ENCODE measurements around the gene CCDC102A.
"Not testable (repeated sequence)": the region's sequence is repeated elsewhere in the genome, so short reads cannot be mapped to it uniquely, and the experiment has no call there.

CCDC102A gene

DNA sequence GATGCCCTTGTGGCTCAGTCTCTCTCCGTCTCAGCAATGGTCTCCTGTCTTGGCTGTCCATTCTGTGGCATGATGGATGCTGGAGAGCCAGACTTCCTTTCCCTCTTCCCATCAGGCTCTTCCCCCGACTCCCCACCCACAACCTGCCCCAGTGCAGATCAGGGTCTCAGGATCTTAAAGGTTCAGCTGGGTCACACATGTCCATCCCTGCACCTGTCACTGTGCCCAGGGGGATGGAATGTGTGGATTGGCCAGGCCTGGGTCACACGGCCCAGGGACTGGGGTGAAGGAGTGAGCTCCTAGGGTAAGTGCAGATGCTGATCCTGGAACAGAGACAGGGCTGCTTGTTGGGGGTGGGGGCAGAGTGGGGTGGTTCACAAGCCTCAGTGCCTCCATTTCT is 29.1 kb upstream of the CCDC102A start:
- no peak for DNase-seq (ENCODE audit: low read depth)

GRCh38 chr16:57564571-57565270 is 28.4 kb upstream of the CCDC102A start:
- no peak for DNase-seq (ENCODE audit: low read depth)

DNA sequence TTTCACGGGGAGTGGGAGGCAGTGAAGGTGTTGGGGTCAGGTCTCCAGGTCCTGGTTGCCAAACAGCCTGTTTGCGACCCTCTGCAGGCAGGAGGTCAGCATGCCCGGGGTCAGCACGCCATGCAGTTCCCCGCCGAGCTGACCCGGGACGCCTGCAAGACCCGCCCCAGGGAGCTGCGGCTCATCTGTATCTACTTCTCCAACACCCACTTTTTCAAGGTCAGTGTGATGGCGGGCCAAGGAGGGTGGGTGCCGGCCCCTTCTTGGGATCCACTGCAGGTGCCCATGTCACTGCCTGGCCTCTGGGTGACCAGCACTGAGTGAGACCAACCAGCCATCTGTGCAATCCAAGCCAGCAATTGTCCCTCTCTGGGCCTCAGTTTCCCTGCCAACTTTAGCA is 27.4 kb upstream of the CCDC102A start:
- DNase-seq (ENCODE audit: low read depth), result no peak

DNA sequence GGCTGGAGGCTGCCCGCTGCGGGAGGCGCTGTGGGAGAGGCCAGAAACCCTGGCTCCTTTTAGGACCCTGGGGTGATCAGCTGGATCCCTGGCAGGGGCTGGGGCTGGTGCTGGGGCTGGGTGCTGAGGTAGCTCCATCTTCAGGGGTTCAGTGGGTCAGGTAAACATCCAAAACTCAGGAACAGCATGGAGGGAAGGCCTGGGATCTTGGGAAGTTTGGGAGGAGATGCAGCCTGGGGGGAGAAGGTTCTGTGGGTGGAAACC is 27.0 kb upstream of the CCDC102A start:
- DNase-seq (ENCODE audit: low read depth), result no peak

GRCh38 chr16:57562669-57563486 is 26.5 kb upstream of the CCDC102A start:
- DNase-seq (ENCODE audit: low read depth), result no peak

DNA sequence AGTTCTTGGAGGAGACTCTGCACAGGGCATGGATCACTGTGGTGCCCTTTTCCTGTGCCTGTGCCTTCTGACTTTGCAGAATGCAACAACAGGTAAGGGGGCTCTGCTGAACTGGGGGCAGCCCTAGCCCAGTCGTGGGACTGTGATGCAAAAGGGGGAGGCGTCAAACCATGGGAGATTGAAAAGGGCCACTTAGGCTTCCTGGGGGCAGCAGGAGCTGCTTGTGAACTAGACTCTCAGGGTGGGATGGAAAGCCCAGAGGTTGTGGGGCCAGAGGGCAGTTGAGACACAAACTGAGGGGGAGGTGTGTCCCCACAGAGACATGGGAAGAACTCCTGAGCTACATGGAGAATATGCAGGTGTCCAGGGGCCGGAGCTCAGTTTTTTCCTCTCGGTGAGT is 25.7 kb upstream of the CCDC102A start:
- no peak for DNase-seq (ENCODE audit: low read depth)

- DNase-seq (ENCODE audit: low read depth), result no peak
Measured at GRCh38 chr16:57559072-57559790, 22.9 kb upstream of the CCDC102A start.

GRCh38 chr16:57556941-57557541 is 20.7 kb upstream of the CCDC102A start:
- no peak for DNase-seq (ENCODE audit: low read depth)

DNA sequence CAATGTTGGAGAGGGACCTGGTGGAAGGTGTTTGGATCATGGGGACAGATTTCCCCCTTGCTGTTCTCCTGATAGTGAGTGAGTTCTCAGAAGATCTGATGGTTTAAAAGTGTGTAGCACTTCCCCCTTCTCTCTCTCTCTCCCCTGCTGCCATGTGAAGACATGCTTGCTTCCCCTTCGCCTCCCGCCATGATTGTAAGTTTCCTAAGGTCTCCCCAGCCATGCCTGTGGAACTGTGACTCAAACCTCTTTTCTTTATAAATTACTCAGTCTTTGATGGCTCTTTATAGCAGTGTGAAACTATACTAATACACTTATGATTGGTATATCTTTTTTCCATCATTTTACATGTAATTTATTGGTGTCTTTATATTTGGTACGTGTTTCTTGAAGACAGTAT is 19.5 kb upstream of the CCDC102A start:
- no peak for DNase-seq (ENCODE audit: low read depth)

- no peak for DNase-seq (ENCODE audit: low read depth)
Measured at GRCh38 chr16:57551057-57551456, 14.7 kb upstream of the CCDC102A start.

GRCh38 chr16:57549730-57550129 is 13.4 kb upstream of the CCDC102A start:
- no peak for DNase-seq (ENCODE audit: low read depth)

DNA sequence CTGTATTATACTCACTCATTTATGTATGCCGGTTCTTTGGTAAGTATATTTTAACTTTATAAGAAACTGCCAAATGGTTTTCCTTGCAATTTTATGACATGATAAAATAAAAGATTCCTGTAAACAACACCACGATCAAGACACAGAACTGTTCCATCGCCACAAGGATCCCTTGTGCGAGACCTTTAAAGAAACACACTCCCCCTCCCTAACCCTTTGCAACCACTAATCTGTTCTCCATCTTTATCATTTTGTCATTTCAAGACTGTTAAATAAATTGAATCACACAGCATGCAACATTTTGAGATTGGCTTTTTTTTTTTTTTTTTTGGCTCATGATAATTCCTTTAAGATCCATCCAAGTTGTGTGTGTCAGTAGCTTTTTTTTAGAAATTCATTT is 12.0 kb upstream of the CCDC102A start:
- DNase-seq (ENCODE audit: low read depth), result no peak

DNA sequence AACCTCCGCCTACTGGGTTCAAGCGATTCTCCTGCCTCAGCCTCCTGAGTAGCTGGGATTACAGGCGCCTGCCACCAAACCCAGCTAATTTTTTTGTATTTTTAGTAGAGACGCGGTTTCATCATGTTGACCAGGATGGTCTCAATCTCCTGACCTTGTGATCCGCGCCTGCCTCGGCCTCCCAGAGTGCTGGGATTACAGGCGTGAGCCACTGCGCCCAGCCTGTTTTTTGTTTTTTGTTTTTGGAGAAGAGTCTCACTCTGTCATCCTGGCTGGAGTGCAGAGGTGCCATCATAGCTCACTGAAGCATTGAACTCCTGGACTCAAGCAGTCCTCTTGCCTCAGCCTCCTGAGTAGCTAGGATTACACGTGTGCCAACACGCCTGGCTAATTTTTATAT is 11.2 kb upstream of the CCDC102A start:
- DNase-seq (ENCODE audit: low read depth), result not testable (repeated sequence)

GRCh38 chr16:57544124-57544653 is 7.8 kb upstream of the CCDC102A start:
- DNase-seq (ENCODE audit: low read depth), result no peak

- DNase-seq (ENCODE audit: low read depth), result no peak
Measured at GRCh38 chr16:57541754-57542435, 5.5 kb upstream of the CCDC102A start.

DNA sequence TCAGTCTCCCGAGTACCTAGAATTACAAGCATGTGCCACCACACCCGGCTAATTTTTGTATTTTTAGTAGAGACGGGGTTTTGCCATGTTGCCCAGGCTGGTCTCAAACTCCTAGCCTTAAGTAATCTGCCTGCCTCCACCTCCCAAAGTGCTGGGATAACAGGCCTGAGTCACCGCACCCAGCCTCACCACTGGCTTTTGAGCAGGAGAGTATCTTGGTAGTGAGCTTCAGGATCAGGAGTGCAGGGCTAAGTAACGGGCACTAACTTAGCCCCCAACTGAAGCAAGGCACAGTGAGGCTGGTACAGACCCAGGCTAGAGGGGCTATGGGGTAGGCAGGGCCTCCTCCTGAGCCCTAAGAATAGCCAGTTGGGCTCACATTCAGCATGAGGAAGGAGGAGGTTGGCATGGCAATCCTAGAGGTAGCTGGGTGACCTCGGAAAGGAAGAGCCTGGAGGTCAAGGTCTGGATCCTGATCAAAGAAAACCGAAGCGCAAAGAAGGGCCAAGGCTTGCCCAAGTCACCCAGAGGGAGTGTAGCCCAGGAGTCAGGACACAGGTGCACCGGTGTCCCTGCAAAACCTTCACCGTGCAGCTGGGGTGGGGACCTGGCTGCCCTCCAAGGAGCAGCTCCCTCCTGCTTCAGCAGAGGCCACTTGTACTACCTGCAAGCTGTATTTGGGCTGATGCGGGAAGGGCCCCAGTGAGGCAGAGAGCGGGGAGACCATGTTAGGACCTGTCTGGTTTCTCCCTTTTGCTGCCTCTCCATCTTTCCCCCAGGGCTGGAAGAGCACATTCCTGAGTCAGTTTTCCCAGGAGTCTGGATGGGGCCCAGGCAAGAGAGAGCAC is 4.8 kb upstream of the CCDC102A start:
- DNase-seq (ENCODE audit: low read depth), result no peak

DNA sequence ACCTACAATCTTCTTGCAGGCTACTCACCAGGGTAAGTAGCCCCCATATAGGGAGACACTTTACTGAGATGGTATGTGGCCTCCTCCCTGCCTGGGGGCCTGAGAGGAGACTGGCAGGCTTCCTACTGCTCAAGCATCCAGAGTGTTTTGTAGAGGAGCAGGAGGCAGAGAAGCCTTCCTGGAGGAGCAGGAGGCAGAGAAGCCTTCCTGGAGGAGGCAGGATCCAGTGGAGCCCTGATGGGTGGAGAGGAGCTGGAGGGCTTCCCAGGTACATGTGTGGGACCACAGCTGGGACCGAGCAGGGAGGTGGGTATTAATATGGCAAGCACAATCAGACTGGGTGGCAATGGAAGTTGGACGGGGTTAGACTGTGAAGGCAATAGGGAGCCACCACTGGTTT is 4.0 kb upstream of the CCDC102A start:
- DNase-seq (ENCODE audit: low read depth), result no peak

GRCh38 chr16:57539072-57539796 is 2.9 kb upstream of the CCDC102A start:
- DNase-seq (ENCODE audit: low read depth), result no peak

- DNase-seq (ENCODE audit: low read depth), result no peak
Measured at GRCh38 chr16:57538235-57538721, 1.9 kb upstream of the CCDC102A start.

- DNase-seq (ENCODE audit: low read depth), result no peak
Measured at GRCh38 chr16:57537581-57538234, 1.3 kb upstream of the CCDC102A start.
